Measurements from ENCODE around the gene RFNG. TPM values are rescaled to one million over a fixed set of nuclear protein-coding genes. Genes with fewer than 3 reads are reported as not detected.

RFNG gene
- total RNA-seq, 1 donor from 2014 or later: 40.2 TPM

DNA sequence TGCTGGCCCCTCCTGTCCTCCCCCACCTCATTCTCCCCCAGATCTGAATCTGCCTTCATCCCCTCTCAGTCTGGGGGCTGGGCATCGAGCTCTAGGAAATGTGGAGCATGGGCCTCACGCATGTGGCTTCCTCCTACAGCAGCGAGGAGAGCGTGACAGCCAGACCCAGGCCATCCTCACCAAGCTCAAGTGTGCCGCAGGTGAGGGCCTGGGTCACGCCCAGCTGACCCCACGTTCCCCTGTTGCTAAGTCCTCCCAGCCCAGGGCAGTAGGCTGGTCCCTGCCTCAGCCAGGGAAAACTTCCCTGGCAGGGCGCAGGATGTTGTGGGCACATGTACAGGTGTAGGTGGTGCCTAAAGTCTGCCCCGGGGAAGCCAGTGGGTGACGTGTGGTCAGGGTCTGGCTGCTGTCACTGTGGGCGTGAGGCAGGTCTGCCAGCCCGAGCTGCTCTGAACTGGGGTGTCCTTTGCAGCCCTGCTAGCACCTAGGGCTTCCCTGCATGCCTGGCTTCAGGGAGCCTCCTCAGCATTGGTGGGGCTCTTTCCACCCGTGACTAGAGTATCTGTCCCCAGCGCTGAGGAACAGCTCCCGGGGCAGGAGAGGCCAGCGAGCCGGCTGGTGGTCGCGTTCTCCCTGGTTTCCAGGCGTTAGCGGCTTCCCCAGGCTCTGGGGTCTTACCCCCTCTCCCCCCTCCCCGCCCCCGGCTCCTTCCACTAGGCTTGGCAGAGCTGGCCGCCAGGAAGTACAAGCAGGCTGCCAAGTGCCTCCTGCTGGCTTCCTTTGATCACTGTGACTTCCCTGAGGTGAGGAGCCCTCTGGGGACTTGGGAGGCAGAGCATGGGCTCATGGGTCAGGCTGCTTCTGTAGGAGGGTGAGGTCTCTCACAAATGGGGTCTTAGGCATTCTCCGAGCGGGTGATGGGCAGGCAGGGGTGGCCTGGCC is 3.7 kb upstream of the RFNG start:
- no peak overlapping the region for H3K4me3 ChIP-seq (ENCODE audit: insufficient read depth, low read depth, low read length)
- no peaks in the 10 kb centered on the region for H3K27me3 Mint-ChIP-seq (ENCODE audit: low read depth, unreplicated experiment)
- no peak overlapping the region for H3K4me2 ChIP-seq (ENCODE audit: low read length)
- TF ChIP-seq, protein P1, sequence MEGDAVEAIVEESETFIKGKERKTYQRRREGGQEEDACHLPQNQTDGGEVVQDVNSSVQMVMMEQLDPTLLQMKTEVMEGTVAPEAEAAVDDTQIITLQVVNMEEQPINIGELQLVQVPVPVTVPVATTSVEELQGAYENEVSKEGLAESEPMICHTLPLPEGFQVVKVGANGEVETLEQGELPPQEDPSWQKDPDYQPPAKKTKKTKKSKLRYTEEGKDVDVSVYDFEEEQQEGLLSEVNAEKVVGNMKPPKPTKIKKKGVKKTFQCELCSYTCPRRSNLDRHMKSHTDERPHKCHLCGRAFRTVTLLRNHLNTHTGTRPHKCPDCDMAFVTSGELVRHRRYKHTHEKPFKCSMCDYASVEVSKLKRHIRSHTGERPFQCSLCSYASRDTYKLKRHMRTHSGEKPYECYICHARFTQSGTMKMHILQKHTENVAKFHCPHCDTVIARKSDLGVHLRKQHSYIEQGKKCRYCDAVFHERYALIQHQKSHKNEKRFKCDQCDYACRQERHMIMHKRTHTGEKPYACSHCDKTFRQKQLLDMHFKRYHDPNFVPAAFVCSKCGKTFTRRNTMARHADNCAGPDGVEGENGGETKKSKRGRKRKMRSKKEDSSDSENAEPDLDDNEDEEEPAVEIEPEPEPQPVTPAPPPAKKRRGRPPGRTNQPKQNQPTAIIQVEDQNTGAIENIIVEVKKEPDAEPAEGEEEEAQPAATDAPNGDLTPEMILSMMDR (IDR thresholded peaks at IDR 0.05; ENCODE audit: insufficient read depth, low read depth, low read length): no peak
- no peak for TF ChIP-seq EZH2 (IDR thresholded peaks at IDR 0.05; ENCODE audit: insufficient read depth, low read length)
- no peak overlapping the region for H3K27ac ChIP-seq (ENCODE audit: low read depth, low read length)
- peaks cover 3% of the 10 kb centered on the region for H3K36me3 ChIP-seq (ENCODE audit: insufficient read depth, low read length)
- no peaks in the 10 kb centered on the region for H3K27me3 ChIP-seq (ENCODE audit: insufficient read depth, low read length)
- no peak for DNase-seq (ENCODE audit: low read depth)
- peaks cover 5% of the 10 kb centered on the region for H3K4me1 Mint-ChIP-seq (ENCODE audit: low read depth, unreplicated experiment)
- no peak for FAIRE-seq
- H3K9ac ChIP-seq (ENCODE audit: low read length): no peak overlapping the region
- H3K4me1 ChIP-seq (ENCODE audit: insufficient read depth, low read length): peaks cover 16% of the 10 kb centered on the region
- no peak overlapping the region for H3K4me3 Mint-ChIP-seq (ENCODE audit: unreplicated experiment)
- H3K9me3 ChIP-seq (ENCODE audit: insufficient read depth, low read depth, low read length): no peaks in the 10 kb centered on the region
- peaks cover 2% of the 10 kb centered on the region for H3K36me3 Mint-ChIP-seq (ENCODE audit: low read depth, unreplicated experiment)
- peaks cover 42% of the 10 kb centered on the region for H3K79me2 ChIP-seq (ENCODE audit: insufficient read depth, low read length)
- H3K27ac Mint-ChIP-seq (ENCODE audit: unreplicated experiment): no peak overlapping the region
- no peak overlapping the region for H2AFZ ChIP-seq (ENCODE audit: low read depth, low read length)
- H4K20me1 ChIP-seq (ENCODE audit: insufficient read depth, low read length): peaks cover 52% of the 10 kb centered on the region
- no peaks in the 10 kb centered on the region for H3K9me3 Mint-ChIP-seq (ENCODE audit: unreplicated experiment)

DNA sequence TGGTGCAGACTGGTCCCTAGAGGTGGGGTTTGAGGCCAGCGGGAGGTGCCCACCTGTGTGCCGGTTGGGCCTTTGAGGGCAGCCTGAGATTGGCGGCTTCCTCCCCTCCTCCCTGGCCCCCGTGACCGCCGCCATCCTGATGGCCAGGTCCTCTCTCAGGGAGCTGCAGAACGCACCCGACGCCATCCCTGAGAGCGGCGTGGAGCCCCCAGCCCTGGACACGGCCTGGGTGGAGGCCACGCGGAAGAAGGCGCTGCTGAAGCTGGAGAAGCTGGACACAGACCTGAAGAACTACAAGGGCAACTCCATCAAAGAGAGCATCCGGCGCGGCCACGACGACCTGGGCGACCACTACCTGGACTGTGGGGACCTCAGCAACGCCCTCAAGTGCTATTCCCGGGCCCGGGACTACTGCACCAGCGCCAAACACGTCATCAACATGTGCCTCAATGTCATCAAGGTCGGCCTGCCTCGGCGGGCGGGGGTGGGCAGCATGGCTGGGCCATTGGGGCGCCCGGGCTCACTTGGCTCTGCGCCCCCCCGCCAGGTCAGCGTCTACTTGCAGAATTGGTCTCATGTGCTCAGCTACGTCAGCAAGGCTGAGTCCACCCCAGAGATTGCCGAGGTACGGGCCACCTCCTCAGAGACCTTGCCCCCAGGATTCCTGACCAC is 2.9 kb upstream of the RFNG start:
- peaks cover 43% of the 10 kb centered on the region for H3K79me2 ChIP-seq (ENCODE audit: insufficient read depth, low read length)
- Mint-ChIP-seq H3K4me1 (ENCODE audit: low read depth, unreplicated experiment) (peaks cover 5% of the 10 kb centered on the region), H3K9me3 (ENCODE audit: unreplicated experiment) (no peaks in the 10 kb centered on the region), H3K27me3 (ENCODE audit: low read depth, unreplicated experiment) (no peaks in the 10 kb centered on the region), H3K4me3 (ENCODE audit: unreplicated experiment) (no peak overlapping the region), H3K27ac (ENCODE audit: unreplicated experiment) (no peak overlapping the region), H3K36me3 (ENCODE audit: low read depth, unreplicated experiment) (no peaks in the 10 kb centered on the region)
- H4K20me1 ChIP-seq (ENCODE audit: insufficient read depth, low read length): peaks cover 45% of the 10 kb centered on the region
- DNase-seq (ENCODE audit: low read depth): no peak
- no peak overlapping the region for H3K27ac ChIP-seq (ENCODE audit: low read depth, low read length)
- no peaks in the 10 kb centered on the region for H3K27me3 ChIP-seq (ENCODE audit: insufficient read depth, low read length)
- H3K36me3 ChIP-seq (ENCODE audit: insufficient read depth, low read length): peaks cover 3% of the 10 kb centered on the region
- no peak overlapping the region for H3K9ac ChIP-seq (ENCODE audit: low read length)
- FAIRE-seq: no peak
- no peak overlapping the region for H3K4me3 ChIP-seq (ENCODE audit: insufficient read depth, low read depth, low read length)
- H3K9me3 ChIP-seq (ENCODE audit: insufficient read depth, low read depth, low read length): no peaks in the 10 kb centered on the region
- TF ChIP-seq, protein P1 (IDR thresholded peaks at IDR 0.05; ENCODE audit: insufficient read depth, low read depth, low read length): no peak
- no peak for TF ChIP-seq EZH2 (IDR thresholded peaks at IDR 0.05; ENCODE audit: insufficient read depth, low read length)
- peaks cover 17% of the 10 kb centered on the region for H3K4me1 ChIP-seq (ENCODE audit: insufficient read depth, low read length)
- H2AFZ ChIP-seq (ENCODE audit: low read depth, low read length): no peak overlapping the region
- no peak overlapping the region for H3K4me2 ChIP-seq (ENCODE audit: low read length)
